ENCODE data around the gene LYRM9. TPM values are rescaled to one million over a fixed set of nuclear protein-coding genes. Genes with fewer than 3 reads are reported as not detected.

Gene LYRM9
- total and polyA plus RNA-seq, 8 donors = 5.1 to 22.9 (median 16.7) TPM

DNA sequence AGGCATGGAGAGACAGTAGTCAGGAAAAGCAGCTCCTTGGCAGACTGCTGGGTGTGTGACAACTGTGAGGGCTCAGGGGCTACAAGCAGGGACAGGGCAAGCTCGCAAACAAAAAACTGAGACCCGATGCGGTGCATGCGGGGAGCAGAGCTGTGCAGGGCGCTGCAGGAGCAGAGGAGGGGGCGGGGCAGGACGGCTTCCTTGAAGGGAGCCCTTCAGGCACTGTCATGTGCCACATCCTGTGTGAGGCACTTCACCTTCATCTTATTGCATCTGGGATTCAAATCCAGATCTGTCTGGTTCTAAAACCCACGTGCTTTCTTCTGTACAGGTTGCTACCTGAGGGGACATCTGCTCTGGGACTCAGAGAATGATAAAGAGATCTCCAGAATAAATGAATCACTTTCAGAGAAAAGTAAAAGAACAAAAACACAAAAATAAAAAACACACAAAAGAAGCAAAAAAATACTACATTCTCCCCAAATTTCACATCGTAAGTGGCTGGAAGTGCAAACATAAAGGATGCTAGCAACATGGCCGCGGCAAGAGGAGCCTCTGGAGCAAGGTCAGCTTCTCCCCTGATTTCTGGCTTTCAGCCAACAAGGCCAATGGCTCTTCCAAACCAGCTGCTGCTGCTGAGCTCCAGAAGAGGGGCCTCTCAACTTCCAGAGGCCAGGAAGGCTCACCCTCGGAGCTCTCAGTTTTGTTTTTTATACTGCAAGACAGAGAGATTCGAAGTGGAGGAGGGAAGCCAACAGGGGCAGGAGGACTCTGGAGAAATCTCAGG, 14.2 kb downstream of the LYRM9 start:
- TF ChIP-seq, protein P1, sequence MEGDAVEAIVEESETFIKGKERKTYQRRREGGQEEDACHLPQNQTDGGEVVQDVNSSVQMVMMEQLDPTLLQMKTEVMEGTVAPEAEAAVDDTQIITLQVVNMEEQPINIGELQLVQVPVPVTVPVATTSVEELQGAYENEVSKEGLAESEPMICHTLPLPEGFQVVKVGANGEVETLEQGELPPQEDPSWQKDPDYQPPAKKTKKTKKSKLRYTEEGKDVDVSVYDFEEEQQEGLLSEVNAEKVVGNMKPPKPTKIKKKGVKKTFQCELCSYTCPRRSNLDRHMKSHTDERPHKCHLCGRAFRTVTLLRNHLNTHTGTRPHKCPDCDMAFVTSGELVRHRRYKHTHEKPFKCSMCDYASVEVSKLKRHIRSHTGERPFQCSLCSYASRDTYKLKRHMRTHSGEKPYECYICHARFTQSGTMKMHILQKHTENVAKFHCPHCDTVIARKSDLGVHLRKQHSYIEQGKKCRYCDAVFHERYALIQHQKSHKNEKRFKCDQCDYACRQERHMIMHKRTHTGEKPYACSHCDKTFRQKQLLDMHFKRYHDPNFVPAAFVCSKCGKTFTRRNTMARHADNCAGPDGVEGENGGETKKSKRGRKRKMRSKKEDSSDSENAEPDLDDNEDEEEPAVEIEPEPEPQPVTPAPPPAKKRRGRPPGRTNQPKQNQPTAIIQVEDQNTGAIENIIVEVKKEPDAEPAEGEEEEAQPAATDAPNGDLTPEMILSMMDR (IDR thresholded peaks at IDR 0.05) = no peak
- no peak overlapping the region for H3K27ac ChIP-seq
- ATAC-seq (no peak), DNase-seq (peak in 1 of 4 donors; percentile 19)
- H3K9me3 ChIP-seq = no peaks in the 10 kb centered on the region
- no peak overlapping the region for H3K4me3 ChIP-seq
- no peaks in the 10 kb centered on the region for H3K36me3 ChIP-seq
- H3K4me1 ChIP-seq = no peaks in the 10 kb centered on the region
- H3K27me3 ChIP-seq = no peaks in the 10 kb centered on the region
- intact Hi-C loops (cut with DNase I) = loop anchor here in 1 of 2 donors (10.0 kb wide), 1 partner anchor 214 kb away; no protein-coding TSS in a partner anchor

DNA sequence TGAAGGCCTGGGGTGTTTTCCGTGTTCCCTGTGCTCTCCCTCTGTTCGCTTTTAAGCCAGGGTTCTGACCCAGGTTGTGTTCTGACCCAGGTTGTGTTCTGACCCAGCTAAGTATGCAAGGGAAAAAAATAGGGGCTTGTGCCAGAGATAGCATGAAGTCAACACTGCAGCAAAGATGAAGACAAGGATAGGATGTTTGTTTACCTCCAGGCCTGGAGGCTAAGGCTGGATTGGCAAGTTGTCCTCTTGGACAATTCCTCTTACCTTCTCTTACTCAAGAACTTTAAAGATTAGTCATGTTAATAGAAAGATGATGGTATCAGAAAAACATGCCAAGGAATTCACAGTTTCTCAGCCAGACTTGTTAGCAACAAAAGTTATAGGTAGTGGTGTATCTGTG, 19.4 kb downstream of the LYRM9 start:
- intact Hi-C loops (cut with DNase I) = loop anchor here in 1 of 2 donors (10.0 kb wide), 1 partner anchor 209 kb away; no protein-coding TSS in a partner anchor
- ATAC-seq = no peak
- TF ChIP-seq, protein P1 (IDR thresholded peaks at IDR 0.05) = no peak

DNA sequence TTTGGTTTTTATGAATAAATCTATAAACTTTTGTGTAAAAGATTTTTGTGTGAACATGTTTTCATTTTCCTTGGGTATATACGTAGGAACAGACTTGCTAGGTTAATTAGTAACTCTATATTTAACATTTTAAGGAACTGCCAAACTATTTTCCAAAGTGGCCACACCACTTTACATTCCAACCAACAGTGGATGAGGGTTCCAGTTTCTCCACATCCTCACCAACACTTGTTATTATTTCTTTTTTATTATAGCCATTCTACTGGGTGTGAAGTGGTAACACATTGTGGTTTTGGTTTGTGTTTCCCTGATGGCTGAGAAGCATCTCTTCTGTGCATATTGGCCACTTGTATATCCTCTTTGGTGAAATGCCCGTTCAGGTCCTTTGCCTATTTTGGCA, 20.0 kb downstream of the LYRM9 start:
- TF ChIP-seq, protein P1 (IDR thresholded peaks at IDR 0.05) = no peak
- no peak overlapping the region for H3K4me3 ChIP-seq
- peaks cover 0 to 2% of the 10 kb centered on the region in 2 donors for H3K9me3 ChIP-seq
- H3K4me1 ChIP-seq = no peaks in the 10 kb centered on the region
- intact Hi-C loops (cut with DNase I) = loop anchor here in 1 of 2 donors (10.0 kb wide), 1 partner anchor 208 kb away; no protein-coding TSS in a partner anchor
- H3K27ac ChIP-seq = no peak overlapping the region
- H3K36me3 ChIP-seq = no peaks in the 10 kb centered on the region
- DNase-seq (no peak), ATAC-seq (no peak)
- H3K27me3 ChIP-seq = no peaks in the 10 kb centered on the region

More for the DNA sequence above, 19.4 kb downstream of the LYRM9 start:
- no peak for DNase-seq
- H3K4me1 ChIP-seq = no peaks in the 10 kb centered on the region
- peaks cover 0 to 2% of the 10 kb centered on the region in 2 donors for H3K9me3 ChIP-seq
- no peak overlapping the region for H3K4me3 ChIP-seq
- no peak overlapping the region for H3K27ac ChIP-seq
- H3K36me3 ChIP-seq = no peaks in the 10 kb centered on the region
- H3K27me3 ChIP-seq = no peaks in the 10 kb centered on the region

DNA sequence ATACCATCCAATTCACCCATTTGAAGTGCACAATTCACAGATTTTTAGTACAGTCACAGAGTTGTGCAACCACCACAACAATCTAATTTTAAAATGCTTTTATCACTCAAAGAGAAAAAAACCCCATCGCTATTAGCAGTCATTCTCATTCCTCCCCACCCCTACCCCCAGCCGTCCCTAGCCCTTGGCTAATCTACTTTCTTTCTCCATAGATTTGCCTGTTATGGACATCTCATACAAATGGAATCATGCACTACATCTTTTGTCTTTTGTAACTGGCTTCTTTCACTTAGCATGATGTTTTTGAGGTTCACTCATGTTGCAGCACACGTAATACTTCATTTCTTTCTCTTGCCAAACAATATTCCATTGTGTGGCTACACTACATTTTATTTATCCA, 20.4 kb downstream of the LYRM9 start:
- DNase-seq (no peak), ATAC-seq (no peak)
- no peak overlapping the region for H3K27ac ChIP-seq
- TF ChIP-seq, protein P1 (IDR thresholded peaks at IDR 0.05) = no peak
- no peaks in the 10 kb centered on the region for H3K36me3 ChIP-seq
- H3K4me1 ChIP-seq = no peaks in the 10 kb centered on the region
- intact Hi-C loops (cut with DNase I) = loop anchor here in 1 of 2 donors (10.0 kb wide), 1 partner anchor 208 kb away; no protein-coding TSS in a partner anchor
- no peaks in the 10 kb centered on the region for H3K27me3 ChIP-seq
- peaks cover 0 to 2% of the 10 kb centered on the region in 2 donors for H3K9me3 ChIP-seq
- H3K4me3 ChIP-seq = no peak overlapping the region

DNA sequence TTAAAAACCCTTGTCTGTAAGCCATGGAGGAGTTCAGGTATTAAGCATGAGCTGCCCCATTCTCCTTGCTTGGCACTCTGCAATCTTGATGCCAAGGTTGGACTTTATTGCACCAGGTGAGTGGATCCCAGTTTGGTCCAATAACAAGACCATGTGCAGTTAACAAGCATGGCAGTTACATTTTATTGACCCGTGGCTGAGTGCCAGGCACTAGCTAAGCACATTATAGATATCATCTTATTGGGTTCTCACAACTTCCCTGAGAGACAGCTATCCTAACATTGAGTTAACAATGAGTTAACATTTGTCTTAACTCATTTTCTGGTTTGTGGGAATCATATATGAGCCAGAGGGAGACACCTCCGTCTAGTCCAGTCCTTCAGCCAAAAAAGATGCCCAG, 21.8 kb downstream of the LYRM9 start:
- Histone ChIP-seq H3K4me1 (no peaks in the 10 kb centered on the region), H3K36me3 (no peaks in the 10 kb centered on the region), H3K4me3 (no peak overlapping the region), H3K27ac (no peak overlapping the region), H3K9me3 (peaks cover 0 to 2% of the 10 kb centered on the region in 2 donors), H3K27me3 (no peaks in the 10 kb centered on the region)
- DNase-seq = no peak
- no peak for ATAC-seq
- TF ChIP-seq, protein P1 (IDR thresholded peaks at IDR 0.05) = no peak
- intact Hi-C loops (cut with DNase I) = loop anchor here in 1 of 2 donors (10.0 kb wide), 1 partner anchor 207 kb away; no protein-coding TSS in a partner anchor
